ENCODE data around the gene GCN1. TPM values are rescaled to one million over a fixed set of nuclear protein-coding genes. Genes with fewer than 3 reads are reported as not detected.

Gene GCN1
- total and polyA plus RNA-seq, 2 of the 8 experiments (the other 6 are each of a cell fraction or from before 2014, with no cell fraction given), result 61.4 to 133 TPM

DNA sequence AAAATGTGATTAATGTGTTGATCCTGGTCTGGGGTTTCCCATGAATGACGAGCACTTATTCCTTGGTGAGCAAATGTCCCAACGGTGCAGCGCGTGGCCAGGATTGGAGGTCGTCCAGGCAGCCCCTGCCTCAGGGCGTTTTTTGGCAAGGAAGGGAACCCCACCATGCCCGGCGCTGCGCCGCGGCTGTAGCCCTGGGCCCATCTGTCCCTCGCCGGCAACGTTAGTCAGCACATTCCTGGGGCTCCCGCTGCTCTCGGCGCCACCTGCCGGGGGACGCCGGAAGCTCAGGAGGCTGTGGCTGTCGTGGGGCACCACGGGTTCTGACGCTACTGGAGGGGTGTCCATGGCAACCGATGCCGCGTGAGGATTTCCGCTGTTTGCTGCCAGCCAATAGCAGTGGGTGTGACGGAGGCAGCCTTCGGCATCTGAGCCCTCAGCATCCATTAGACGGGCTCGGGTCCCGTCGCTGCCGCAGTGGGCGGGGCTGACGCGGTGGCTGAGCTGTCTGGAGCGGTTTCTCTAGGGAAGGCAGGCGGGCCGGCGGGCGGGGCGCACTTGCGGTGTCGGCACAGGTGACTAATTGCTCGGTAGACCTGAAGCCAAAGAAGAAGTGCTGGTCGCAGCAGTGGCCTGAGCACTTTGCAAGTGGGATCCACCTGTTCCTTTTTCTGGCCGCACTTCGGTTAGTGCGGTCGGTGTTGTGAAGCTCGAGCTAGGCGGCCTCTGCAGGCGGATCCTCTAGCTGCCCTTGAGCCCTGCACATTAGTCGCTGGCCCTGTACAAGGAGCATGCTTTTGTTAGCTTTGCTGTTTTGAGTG, 107.5 kb downstream of the GCN1 start (continued):
- TF ChIP-seq, protein P1, sequence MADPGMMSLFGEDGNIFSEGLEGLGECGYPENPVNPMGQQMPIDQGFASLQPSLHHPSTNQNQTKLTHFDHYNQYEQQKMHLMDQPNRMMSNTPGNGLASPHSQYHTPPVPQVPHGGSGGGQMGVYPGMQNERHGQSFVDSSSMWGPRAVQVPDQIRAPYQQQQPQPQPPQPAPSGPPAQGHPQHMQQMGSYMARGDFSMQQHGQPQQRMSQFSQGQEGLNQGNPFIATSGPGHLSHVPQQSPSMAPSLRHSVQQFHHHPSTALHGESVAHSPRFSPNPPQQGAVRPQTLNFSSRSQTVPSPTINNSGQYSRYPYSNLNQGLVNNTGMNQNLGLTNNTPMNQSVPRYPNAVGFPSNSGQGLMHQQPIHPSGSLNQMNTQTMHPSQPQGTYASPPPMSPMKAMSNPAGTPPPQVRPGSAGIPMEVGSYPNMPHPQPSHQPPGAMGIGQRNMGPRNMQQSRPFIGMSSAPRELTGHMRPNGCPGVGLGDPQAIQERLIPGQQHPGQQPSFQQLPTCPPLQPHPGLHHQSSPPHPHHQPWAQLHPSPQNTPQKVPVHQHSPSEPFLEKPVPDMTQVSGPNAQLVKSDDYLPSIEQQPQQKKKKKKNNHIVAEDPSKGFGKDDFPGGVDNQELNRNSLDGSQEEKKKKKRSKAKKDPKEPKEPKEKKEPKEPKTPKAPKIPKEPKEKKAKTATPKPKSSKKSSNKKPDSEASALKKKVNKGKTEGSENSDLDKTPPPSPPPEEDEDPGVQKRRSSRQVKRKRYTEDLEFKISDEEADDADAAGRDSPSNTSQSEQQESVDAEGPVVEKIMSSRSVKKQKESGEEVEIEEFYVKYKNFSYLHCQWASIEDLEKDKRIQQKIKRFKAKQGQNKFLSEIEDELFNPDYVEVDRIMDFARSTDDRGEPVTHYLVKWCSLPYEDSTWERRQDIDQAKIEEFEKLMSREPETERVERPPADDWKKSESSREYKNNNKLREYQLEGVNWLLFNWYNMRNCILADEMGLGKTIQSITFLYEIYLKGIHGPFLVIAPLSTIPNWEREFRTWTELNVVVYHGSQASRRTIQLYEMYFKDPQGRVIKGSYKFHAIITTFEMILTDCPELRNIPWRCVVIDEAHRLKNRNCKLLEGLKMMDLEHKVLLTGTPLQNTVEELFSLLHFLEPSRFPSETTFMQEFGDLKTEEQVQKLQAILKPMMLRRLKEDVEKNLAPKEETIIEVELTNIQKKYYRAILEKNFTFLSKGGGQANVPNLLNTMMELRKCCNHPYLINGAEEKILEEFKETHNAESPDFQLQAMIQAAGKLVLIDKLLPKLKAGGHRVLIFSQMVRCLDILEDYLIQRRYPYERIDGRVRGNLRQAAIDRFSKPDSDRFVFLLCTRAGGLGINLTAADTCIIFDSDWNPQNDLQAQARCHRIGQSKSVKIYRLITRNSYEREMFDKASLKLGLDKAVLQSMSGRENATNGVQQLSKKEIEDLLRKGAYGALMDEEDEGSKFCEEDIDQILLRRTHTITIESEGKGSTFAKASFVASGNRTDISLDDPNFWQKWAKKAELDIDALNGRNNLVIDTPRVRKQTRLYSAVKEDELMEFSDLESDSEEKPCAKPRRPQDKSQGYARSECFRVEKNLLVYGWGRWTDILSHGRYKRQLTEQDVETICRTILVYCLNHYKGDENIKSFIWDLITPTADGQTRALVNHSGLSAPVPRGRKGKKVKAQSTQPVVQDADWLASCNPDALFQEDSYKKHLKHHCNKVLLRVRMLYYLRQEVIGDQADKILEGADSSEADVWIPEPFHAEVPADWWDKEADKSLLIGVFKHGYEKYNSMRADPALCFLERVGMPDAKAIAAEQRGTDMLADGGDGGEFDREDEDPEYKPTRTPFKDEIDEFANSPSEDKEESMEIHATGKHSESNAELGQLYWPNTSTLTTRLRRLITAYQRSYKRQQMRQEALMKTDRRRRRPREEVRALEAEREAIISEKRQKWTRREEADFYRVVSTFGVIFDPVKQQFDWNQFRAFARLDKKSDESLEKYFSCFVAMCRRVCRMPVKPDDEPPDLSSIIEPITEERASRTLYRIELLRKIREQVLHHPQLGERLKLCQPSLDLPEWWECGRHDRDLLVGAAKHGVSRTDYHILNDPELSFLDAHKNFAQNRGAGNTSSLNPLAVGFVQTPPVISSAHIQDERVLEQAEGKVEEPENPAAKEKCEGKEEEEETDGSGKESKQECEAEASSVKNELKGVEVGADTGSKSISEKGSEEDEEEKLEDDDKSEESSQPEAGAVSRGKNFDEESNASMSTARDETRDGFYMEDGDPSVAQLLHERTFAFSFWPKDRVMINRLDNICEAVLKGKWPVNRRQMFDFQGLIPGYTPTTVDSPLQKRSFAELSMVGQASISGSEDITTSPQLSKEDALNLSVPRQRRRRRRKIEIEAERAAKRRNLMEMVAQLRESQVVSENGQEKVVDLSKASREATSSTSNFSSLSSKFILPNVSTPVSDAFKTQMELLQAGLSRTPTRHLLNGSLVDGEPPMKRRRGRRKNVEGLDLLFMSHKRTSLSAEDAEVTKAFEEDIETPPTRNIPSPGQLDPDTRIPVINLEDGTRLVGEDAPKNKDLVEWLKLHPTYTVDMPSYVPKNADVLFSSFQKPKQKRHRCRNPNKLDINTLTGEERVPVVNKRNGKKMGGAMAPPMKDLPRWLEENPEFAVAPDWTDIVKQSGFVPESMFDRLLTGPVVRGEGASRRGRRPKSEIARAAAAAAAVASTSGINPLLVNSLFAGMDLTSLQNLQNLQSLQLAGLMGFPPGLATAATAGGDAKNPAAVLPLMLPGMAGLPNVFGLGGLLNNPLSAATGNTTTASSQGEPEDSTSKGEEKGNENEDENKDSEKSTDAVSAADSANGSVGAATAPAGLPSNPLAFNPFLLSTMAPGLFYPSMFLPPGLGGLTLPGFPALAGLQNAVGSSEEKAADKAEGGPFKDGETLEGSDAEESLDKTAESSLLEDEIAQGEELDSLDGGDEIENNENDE (IDR thresholded peaks at IDR 0.05; ENCODE audit: insufficient replicate concordance, low read length), result no peak
- TF ChIP-seq TCF12 (IDR thresholded peaks at IDR 0.05; ENCODE audit: low read depth, low read length), result peak; percentile 84; the same call in 1 of the 2 replicates
- no peak for TF ChIP-seq ZNF274 (IDR thresholded peaks at IDR 0.05; ENCODE audit: borderline replicate concordance, extremely low read depth, low read length)
- no peak for TF ChIP-seq SAP30 (IDR thresholded peaks at IDR 0.05; ENCODE audit: insufficient read depth, insufficient replicate concordance, low read length)
- TF ChIP-seq NANOG (IDR thresholded peaks at IDR 0.05; ENCODE audit: insufficient read depth, low read depth, low read length, poor library complexity, severe bottlenecking), result no peak
- peak in 1 of 2 experiments; percentile 97; a peak in 2 of 3 replicates for TF ChIP-seq EP300 (IDR thresholded peaks at IDR 0.05; ENCODE audit: borderline replicate concordance in 1 of 2, low read depth in 2 of 2, low read length in 2 of 2)
- TF ChIP-seq HDAC2 (IDR thresholded peaks at IDR 0.05; ENCODE audit: borderline replicate concordance in 1 of 2, low read depth in 2 of 2, low read length in 2 of 2), result no peak
- no peak for TF ChIP-seq JUN (IDR thresholded peaks at IDR 0.05; ENCODE audit: low read depth, low read length)

Measured in H1 (cell line).